Measurements from ENCODE around the gene ATOH8.

- TF ChIP-seq POLR2A (IDR thresholded peaks at IDR 0.05) (no peak), CTCF (IDR thresholded peaks at IDR 0.05) (no peak)
Measured at GRCh38 chr2:85781013-85781332, 27.2 kb downstream of the ATOH8 start.

All from heart left ventricle (tissue), 13 donors.